PC-9 (cell line): ENCODE results near the gene KIF5A. TPM values are rescaled to one million over a fixed set of nuclear protein-coding genes. Genes with fewer than 3 reads are reported as not detected.
"Not testable (repeated sequence)": the region's sequence is repeated elsewhere in the genome, so short reads cannot be mapped to it uniquely, and the experiment has no call there.

ENCODE experiments used
- BruUV-seq: library from RNA; stranded (reverse); fragments of 400-500 nt; replicated peaks from 2 replicates; lab custom pipeline; 2021; lab: Mats Ljungman, UMichigan
- CTCF ChIA-PET: fragments of 300-600 bp; sonication (Branson Sonifier 250); formaldehyde crosslinking; loops from one replicate; lab custom pipeline; 2022; ENCODE audit warnings: antibody characterized with exemption; lab: Charles Lee
- POLR2A ChIA-PET: fragments of 300-600 bp; sonication (Branson Sonifier 250); formaldehyde crosslinking; loops from one replicate; lab custom pipeline; 2022; ENCODE audit warnings: antibody characterized with exemption; ENCODE audit not compliant: unreplicated experiment; lab: Charles Lee
- DNase-seq, 2 experiments: peaks; one replicate each; pipeline versions ENCODE4 v3.0.0 to v3.0.0-alpha.2; 2015 to 2022; ENCODE audit warnings: mixed read lengths in 1 of 2
- H2AFZ ChIP-seq: fragments of 200-600 bp; sonication (generic); 2 replicates; pipeline ENCODE4 v1.8.1; 2017; ENCODE audit warnings: antibody characterized with exemption
- H3F3A ChIP-seq: fragments of 200-600 bp; sonication (generic); 2 replicates; pipeline ENCODE4 v1.8.1; 2017; ENCODE audit warnings: antibody characterized with exemption, mild to moderate bottlenecking, low read depth; ENCODE audit not compliant: insufficient read depth
- H3K27ac ChIP-seq: fragments of 200-600 bp; sonication (generic); 2 replicates; pipeline ENCODE4 v1.6.1; 2016; ENCODE audit warnings: mixed run types
- H3K27me3 ChIP-seq: fragments of 200-600 bp; sonication (generic); 2 replicates; pipeline ENCODE4 v1.6.1; 2016; ENCODE audit warnings: low read depth, mixed run types; ENCODE audit not compliant: insufficient read depth
- H3K36me3 ChIP-seq: fragments of 200-600 bp; sonication (generic); 2 replicates; pipeline ENCODE4 v1.6.1; 2016; ENCODE audit warnings: low read depth, mixed run types
- H3K4me1 ChIP-seq: fragments of 200-600 bp; sonication (generic); replicated peaks from 2 replicates; pipeline ENCODE4 v1.6.1; 2016; ENCODE audit warnings: mixed run types; ENCODE audit not compliant: insufficient read depth
- H3K4me2 ChIP-seq: fragments of 200-600 bp; sonication (generic); 2 replicates; pipeline ENCODE4 v1.6.1; 2017; ENCODE audit warnings: mixed run types
- H3K4me3 ChIP-seq: fragments of 200-600 bp; sonication (generic); 2 replicates; pipeline ENCODE4 v1.6.1; 2016; ENCODE audit warnings: mixed run types
- H3K79me2 ChIP-seq: fragments of 200-600 bp; sonication (generic); 2 replicates; pipeline ENCODE4 v1.6.1; 2017; ENCODE audit warnings: low read depth, mixed run types
- H3K9me2 ChIP-seq: fragments of 200-600 bp; sonication (generic); 2 replicates; pipeline ENCODE4 v1.8.1; 2017; ENCODE audit warnings: mild to moderate bottlenecking; ENCODE audit not compliant: insufficient read depth
- H3K9me3 ChIP-seq: fragments of 200-600 bp; sonication (generic); 2 replicates; pipeline ENCODE4 v1.8.1; 2016; ENCODE audit warnings: low read depth; ENCODE audit not compliant: insufficient read depth
- H4K20me1 ChIP-seq: fragments of 200-600 bp; sonication (generic); 2 replicates; pipeline ENCODE4 v1.8.1; 2017; ENCODE audit not compliant: insufficient read depth
- EZH2 ChIP-seq: fragments of 200-600 bp; sonication (generic); IDR thresholded peaks from 2 replicates; pipeline ENCODE4 v1.8.0; 2017; ENCODE audit warnings: antibody characterized with exemption, low read depth
- intact Hi-C: fragments of 100-400 bp; cut with micrococcal nuclease; formaldehyde crosslinking; loops from one replicate; pipeline ENCODE4 v1.10.0; 2022; ENCODE audit not compliant: unreplicated experiment
- total RNA-seq: library from RNA; stranded (reverse); gene quantifications from 2 replicates; pipeline ENCODE4 v1.2.3, GENCODE V29; 2021
- TF ChIP-seq, protein P1 (sequence below): fragments of 200-600 bp; sonication (generic); conservative IDR thresholded peaks from 2 replicates; pipeline ENCODE4 v1.6.1; 2017; ENCODE audit warnings: mixed run types, antibody characterized with exemption, mild to moderate bottlenecking, moderate library complexity

KIF5A gene
- total RNA-seq, 1 experiment from 2014 or later, result 0.07 TPM

DNA sequence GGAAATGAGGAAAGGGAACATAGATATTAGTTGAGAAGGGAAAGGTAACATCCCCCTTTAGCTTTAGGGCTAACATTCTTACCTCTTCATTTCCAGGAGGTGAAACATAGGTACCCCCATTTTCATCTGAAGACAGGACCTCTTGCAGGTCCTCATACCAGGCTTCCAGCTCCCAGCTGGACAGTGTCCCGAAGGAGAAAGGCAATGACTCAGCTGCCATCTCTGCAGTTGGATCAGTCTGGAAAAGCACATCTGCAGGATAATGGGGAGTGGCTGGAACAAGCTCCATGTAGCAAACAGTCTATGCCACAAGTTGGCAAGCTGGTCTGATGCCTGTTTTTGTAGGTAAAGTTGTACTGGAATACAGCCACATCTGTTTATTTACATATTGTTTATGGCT lies 32.7 kb upstream of the KIF5A start:
- H3K27ac ChIP-seq, result peak overlapping the region; percentile 28
- DNase-seq, result no peak

DNA sequence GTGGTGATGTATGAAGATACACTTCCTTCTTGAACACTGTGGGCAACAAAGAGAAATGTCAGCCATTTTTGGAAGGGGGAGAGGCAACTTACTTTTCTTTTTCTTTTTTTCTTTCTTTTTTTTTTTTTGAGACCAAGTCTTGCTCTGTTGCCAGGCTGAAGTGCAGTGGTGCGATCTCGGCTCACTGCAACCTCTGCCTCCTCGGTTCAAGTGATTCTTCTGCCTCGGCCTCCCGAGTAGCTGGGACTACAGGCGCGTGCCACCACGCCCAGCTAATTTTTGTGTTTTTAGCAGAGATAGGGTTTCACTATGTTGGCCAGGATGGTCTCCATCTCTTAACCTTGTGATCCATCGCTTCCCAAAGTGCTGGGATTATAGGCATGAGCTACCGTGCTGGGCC lies 32.1 kb upstream of the KIF5A start:
- peak overlapping the region; percentile 28; the same call in 1 of the 2 replicates for H3K27ac ChIP-seq
- H3K9me3 ChIP-seq, DNase-seq, intact Hi-C loops, H2AFZ ChIP-seq, H3K9me2 ChIP-seq, BruUV-seq, CTCF ChIA-PET, H3K27me3 ChIP-seq: not testable (repeated sequence)
- H3K36me3 ChIP-seq, result peaks cover 65% of the 10 kb centered on the region
- POLR2A ChIA-PET, result interaction anchor here (0.5 to 0.6 kb wide), 4 partner anchors 20 to 1920 kb away, joined by 3 to 4 read pairs (median 3); no protein-coding TSS in a partner anchor
- H3F3A ChIP-seq, result peaks cover 81% of the 10 kb centered on the region
- peaks cover 24% of the 10 kb centered on the region for H3K4me1 ChIP-seq
- peaks cover 72% of the 10 kb centered on the region for H4K20me1 ChIP-seq
- H3K79me2 ChIP-seq, result peaks cover 39% of the 10 kb centered on the region
- peak overlapping the region; percentile 97; the same call in 1 of the 2 replicates for H3K4me3 ChIP-seq
- H3K4me2 ChIP-seq, result peak overlapping the region; percentile 93; the same call in 1 of the 2 replicates

More for the DNA sequence above, 32.7 kb upstream of the KIF5A start:
- Histone ChIP-seq H3K36me3 (peaks cover 70% of the 10 kb centered on the region), H3K4me1 (peaks cover 24% of the 10 kb centered on the region), H3K9me2 (no peaks in the 10 kb centered on the region), H3K79me2 (peaks cover 39% of the 10 kb centered on the region), H2AFZ (no peak overlapping the region), H3K4me2 (0 out of 2 replicates have a peak overlapping the region, but pooled peaks have one; percentile 93), H3K9me3 (no peaks in the 10 kb centered on the region), H3K4me3 (no peak overlapping the region), H3F3A (peaks cover 84% of the 10 kb centered on the region), H3K27me3 (no peaks in the 10 kb centered on the region), H4K20me1 (peaks cover 76% of the 10 kb centered on the region)
- ChIA-PET POLR2A (interaction anchor here (0.5 to 0.6 kb wide), 3 partner anchors 20 to 1921 kb away, joined by 3 to 4 read pairs (median 3); no protein-coding TSS in a partner anchor), CTCF (interaction anchor here (0.5 kb wide), 1 partner anchor 85 kb away, joined by 3 read pairs; no protein-coding TSS in a partner anchor)
- TF ChIP-seq EZH2, result no peak
- TF ChIP-seq, protein P1, sequence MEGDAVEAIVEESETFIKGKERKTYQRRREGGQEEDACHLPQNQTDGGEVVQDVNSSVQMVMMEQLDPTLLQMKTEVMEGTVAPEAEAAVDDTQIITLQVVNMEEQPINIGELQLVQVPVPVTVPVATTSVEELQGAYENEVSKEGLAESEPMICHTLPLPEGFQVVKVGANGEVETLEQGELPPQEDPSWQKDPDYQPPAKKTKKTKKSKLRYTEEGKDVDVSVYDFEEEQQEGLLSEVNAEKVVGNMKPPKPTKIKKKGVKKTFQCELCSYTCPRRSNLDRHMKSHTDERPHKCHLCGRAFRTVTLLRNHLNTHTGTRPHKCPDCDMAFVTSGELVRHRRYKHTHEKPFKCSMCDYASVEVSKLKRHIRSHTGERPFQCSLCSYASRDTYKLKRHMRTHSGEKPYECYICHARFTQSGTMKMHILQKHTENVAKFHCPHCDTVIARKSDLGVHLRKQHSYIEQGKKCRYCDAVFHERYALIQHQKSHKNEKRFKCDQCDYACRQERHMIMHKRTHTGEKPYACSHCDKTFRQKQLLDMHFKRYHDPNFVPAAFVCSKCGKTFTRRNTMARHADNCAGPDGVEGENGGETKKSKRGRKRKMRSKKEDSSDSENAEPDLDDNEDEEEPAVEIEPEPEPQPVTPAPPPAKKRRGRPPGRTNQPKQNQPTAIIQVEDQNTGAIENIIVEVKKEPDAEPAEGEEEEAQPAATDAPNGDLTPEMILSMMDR, result no peak
- intact Hi-C loops, result no loop called here
- BruUV-seq, result no TSS peak

DNA sequence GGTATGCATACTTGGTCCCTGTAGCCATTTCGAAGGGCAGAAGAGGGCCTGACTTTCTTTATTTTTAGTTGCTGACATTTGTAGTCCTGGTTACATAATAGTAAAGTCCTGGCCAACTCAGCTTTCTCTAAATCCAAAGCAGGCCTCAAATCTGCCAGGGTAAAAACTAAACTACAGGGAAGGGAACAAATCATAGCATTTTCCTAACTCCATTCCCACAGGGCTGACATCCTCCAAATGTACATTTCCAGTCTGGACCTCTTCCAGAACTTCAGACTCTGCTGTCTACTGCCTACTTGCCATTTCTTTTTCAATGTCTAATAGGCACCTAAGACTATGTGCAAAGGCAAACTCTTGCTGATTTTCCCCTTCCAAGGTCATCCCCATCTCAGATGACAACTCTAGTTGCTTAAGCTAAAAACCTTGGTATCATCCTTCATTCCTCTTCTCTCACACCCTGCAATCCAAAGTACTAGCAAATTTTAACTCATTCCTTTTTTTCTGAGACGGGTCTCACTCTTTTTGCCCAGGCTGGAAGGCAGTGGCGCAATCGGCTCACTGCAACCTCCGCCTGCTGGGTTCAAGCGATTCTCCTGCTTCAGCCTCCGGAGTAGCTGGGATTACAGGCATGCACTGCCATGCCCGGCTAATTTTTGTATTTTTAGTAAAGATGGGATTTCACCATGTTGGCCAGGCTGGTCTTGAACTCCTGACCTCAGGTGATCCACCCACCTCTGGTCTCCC lies 31.5 kb upstream of the KIF5A start:
- ChIA-PET CTCF (no interaction called here), POLR2A (interaction anchor here (0.6 kb wide), 1 partner anchor 102 kb away, joined by 3 read pairs; no protein-coding TSS in a partner anchor)
- peaks cover 58% of the 10 kb centered on the region for H3K36me3 ChIP-seq
- no TSS peak for BruUV-seq
- H3K79me2 ChIP-seq, result peaks cover 42% of the 10 kb centered on the region
- H3K4me1 ChIP-seq, result peaks cover 24% of the 10 kb centered on the region
- TF ChIP-seq, protein P1, result no peak
- no peak for TF ChIP-seq EZH2
- H3F3A ChIP-seq, result peaks cover 75% of the 10 kb centered on the region
- no peak overlapping the region for H2AFZ ChIP-seq
- H3K9me3 ChIP-seq, result no peaks in the 10 kb centered on the region
- peak overlapping the region; percentile 93 for H3K4me2 ChIP-seq
- H3K27me3 ChIP-seq, result no peaks in the 10 kb centered on the region
- H3K9me2 ChIP-seq, result no peaks in the 10 kb centered on the region
- no peak for DNase-seq
- peaks cover 69% of the 10 kb centered on the region for H4K20me1 ChIP-seq
- H3K4me3 ChIP-seq, result peak overlapping the region; percentile 97
- peak overlapping the region; percentile 99 for H3K27ac ChIP-seq
- intact Hi-C loops, result no loop called here
